ENCODE measurements around the gene DENND5B.

The DENND5B gene

GRCh38 chr12:31518680-31519227 is 72.2 kb downstream of the DENND5B start:
- TF ChIP-seq SIN3A (IDR thresholded peaks at IDR 0.05; ENCODE audit: borderline replicate concordance, insufficient read depth, low read length) (no peak), POLR2AphosphoS5 (IDR thresholded peaks at IDR 0.05; ENCODE audit: low read depth, low read length) (no peak), TAF1 (IDR thresholded peaks at IDR 0.05; ENCODE audit: borderline replicate concordance, insufficient read depth, low read length) (no peak), REST (IDR thresholded peaks at IDR 0.05; ENCODE audit: insufficient read depth in 1 of 2, low read depth in 2 of 2, low read length in 2 of 2) (no peak), FOXP2 (optimal IDR thresholded peaks at IDR 0.05; ENCODE audit: borderline replicate concordance, extremely low read depth, extremely low read length, insufficient read depth) (no peak)

- TF ChIP-seq FOXP2 (optimal IDR thresholded peaks at IDR 0.05; ENCODE audit: borderline replicate concordance, extremely low read depth, extremely low read length, insufficient read depth) (no peak), TAF1 (IDR thresholded peaks at IDR 0.05; ENCODE audit: borderline replicate concordance, insufficient read depth, low read length) (no peak), POLR2AphosphoS5 (IDR thresholded peaks at IDR 0.05; ENCODE audit: low read depth, low read length) (no peak), REST (IDR thresholded peaks at IDR 0.05; ENCODE audit: insufficient read depth in 1 of 2, low read depth in 2 of 2, low read length in 2 of 2) (no peak), SIN3A (IDR thresholded peaks at IDR 0.05; ENCODE audit: borderline replicate concordance, insufficient read depth, low read length) (no peak)
Observed at GRCh38 chr12:31517994-31518393, 72.9 kb downstream of the DENND5B start.

GRCh38 chr12:31516702-31517101 is 74.2 kb downstream of the DENND5B start:
- TF ChIP-seq SIN3A (IDR thresholded peaks at IDR 0.05; ENCODE audit: borderline replicate concordance, insufficient read depth, low read length) (no peak), POLR2AphosphoS5 (IDR thresholded peaks at IDR 0.05; ENCODE audit: low read depth, low read length) (no peak), REST (IDR thresholded peaks at IDR 0.05; ENCODE audit: insufficient read depth in 1 of 2, low read depth in 2 of 2, low read length in 2 of 2) (no peak), FOXP2 (optimal IDR thresholded peaks at IDR 0.05; ENCODE audit: borderline replicate concordance, extremely low read depth, extremely low read length, insufficient read depth) (no peak), TAF1 (IDR thresholded peaks at IDR 0.05; ENCODE audit: borderline replicate concordance, insufficient read depth, low read length) (no peak)

- TF ChIP-seq FOXP2 (optimal IDR thresholded peaks at IDR 0.05; ENCODE audit: borderline replicate concordance, extremely low read depth, extremely low read length, insufficient read depth) (no peak), SIN3A (IDR thresholded peaks at IDR 0.05; ENCODE audit: borderline replicate concordance, insufficient read depth, low read length) (no peak), TAF1 (IDR thresholded peaks at IDR 0.05; ENCODE audit: borderline replicate concordance, insufficient read depth, low read length) (no peak), REST (IDR thresholded peaks at IDR 0.05; ENCODE audit: insufficient read depth in 1 of 2, low read depth in 2 of 2, low read length in 2 of 2) (no peak), POLR2AphosphoS5 (IDR thresholded peaks at IDR 0.05; ENCODE audit: low read depth, low read length) (no peak)
Observed at GRCh38 chr12:31514912-31515311, 76.0 kb downstream of the DENND5B start.

Data from PFSK-1 (cell line).